NCI-H748 (cell line): ENCODE data around the gene TBC1D22A.
A peak's percentile ranks its signal among the peaks of the same experiment; 100 is the strongest.

Experiments used
- DNase-seq: peaks from one replicate; lab custom pipeline; 2025; ENCODE audit not compliant: unreplicated experiment; lab: John Stamatoyannopoulos, UW

TBC1D22A gene

GRCh38 chr22:47201996-47202818, 439.8 kb downstream of the TBC1D22A start:
- no peak for DNase-seq

- DNase-seq = no peak
Measured at GRCh38 chr22:47202819-47203553, 440.5 kb downstream of the TBC1D22A start.

- DNase-seq = no peak
Measured at GRCh38 chr22:47203554-47203991, 441.1 kb downstream of the TBC1D22A start.

GRCh38 chr22:47204002-47204979, 441.8 kb downstream of the TBC1D22A start:
- no peak for DNase-seq

GRCh38 chr22:47205081-47205491, 442.6 kb downstream of the TBC1D22A start:
- DNase-seq = no peak

- no peak for DNase-seq
Measured at GRCh38 chr22:47205554-47205953, 443.1 kb downstream of the TBC1D22A start.

GRCh38 chr22:47206164-47206563, 443.7 kb downstream of the TBC1D22A start:
- DNase-seq = peak; percentile 11

- DNase-seq = no peak
Measured at GRCh38 chr22:47206666-47207218, 444.3 kb downstream of the TBC1D22A start.

- DNase-seq = no peak
Measured at GRCh38 chr22:47207387-47207786, 444.9 kb downstream of the TBC1D22A start.

- DNase-seq = no peak
Measured at GRCh38 chr22:47207846-47208554, 445.6 kb downstream of the TBC1D22A start.

- DNase-seq = no peak
Measured at GRCh38 chr22:47208630-47209029, 446.2 kb downstream of the TBC1D22A start.

GRCh38 chr22:47209040-47209514, 446.6 kb downstream of the TBC1D22A start:
- DNase-seq = no peak

GRCh38 chr22:47209547-47210023, 447.1 kb downstream of the TBC1D22A start:
- DNase-seq = peak; percentile 13

GRCh38 chr22:47210112-47210657, 447.7 kb downstream of the TBC1D22A start:
- DNase-seq = no peak

GRCh38 chr22:47210686-47211085, 448.2 kb downstream of the TBC1D22A start:
- DNase-seq = no peak

GRCh38 chr22:47213571-47214230, 451.3 kb downstream of the TBC1D22A start:
- no peak for DNase-seq

- no peak for DNase-seq
Measured at GRCh38 chr22:47215851-47216250, 453.4 kb downstream of the TBC1D22A start.

- DNase-seq = no peak
Measured at GRCh38 chr22:47218671-47219070, 456.2 kb downstream of the TBC1D22A start.

- no peak for DNase-seq
Measured at GRCh38 chr22:47219789-47220188, 457.3 kb downstream of the TBC1D22A start.
